GM18951 (cell line): Measurements from ENCODE around the gene PDE6G.
"Not testable (repeated sequence)": the region's sequence is repeated elsewhere in the genome, so short reads cannot be mapped to it uniquely, and the experiment has no call there.

Source experiments
- POLR2A ChIP-seq: IDR thresholded peaks from 4 replicates; pipeline ENCODE4 v1.6.1; 2011; ENCODE audit warnings: mild to moderate bottlenecking; ENCODE audit not compliant: insufficient read length, insufficient read depth; ENCODE audit errors: extremely low read depth
- in situ Hi-C: fragments of 300-500 bp; cut with MboI; formaldehyde crosslinking; loops from one replicate; pipeline ENCODE4 v1.12.0; 2022; ENCODE audit warnings: low sequenced_read_pairs, mixed read lengths, inconsistent platforms; ENCODE audit not compliant: unreplicated experiment

PDE6G gene

DNA sequence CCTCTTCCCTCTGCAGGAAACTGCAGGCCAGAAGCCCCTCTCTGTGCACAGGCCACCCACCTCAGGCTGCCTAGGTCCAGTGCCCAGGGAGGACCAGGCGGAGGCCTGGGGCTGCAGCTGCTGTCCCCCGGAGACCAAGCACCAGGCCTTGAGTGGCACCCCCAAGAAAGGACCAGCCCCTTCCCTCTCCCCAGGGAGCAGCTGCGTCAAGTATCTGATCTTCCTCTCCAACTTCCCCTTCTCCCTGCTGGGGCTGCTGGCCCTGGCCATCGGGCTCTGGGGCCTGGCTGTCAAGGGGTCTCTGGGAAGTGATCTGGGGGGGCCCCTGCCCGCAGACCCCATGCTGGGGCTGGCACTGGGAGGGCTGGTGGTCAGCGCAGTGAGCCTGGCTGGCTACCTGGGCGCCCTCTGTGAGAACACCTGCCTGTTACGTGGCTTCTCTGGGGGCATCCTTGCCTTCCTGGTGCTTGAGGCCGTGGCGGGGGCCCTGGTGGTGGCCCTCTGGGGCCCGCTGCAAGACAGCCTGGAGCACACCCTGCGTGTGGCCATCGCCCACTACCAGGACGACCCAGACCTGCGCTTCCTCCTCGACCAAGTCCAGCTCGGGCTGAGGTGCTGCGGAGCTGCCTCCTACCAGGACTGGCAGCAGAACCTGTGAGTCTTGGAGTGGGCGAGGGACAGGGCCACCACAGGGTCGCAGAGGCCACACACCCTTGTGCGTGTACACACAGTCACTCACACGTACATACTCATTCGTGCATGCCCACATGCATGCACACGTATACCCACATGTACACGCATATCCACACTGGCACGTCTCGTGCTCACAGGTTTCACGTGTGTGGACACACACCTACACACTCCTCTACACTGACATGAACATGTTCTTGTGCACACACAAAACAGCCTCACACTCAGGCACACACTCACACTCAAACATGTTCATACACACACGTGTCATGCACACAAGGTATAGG lies 11.1 kb downstream of the PDE6G start:
- in situ Hi-C loops, result no loop called here
- TF ChIP-seq POLR2A, result no peak

- TF ChIP-seq POLR2A, result no peak
- in situ Hi-C loops, result no loop called here
Measured at GRCh38 chr17:81644496-81644895, 11.8 kb downstream of the PDE6G start.

DNA sequence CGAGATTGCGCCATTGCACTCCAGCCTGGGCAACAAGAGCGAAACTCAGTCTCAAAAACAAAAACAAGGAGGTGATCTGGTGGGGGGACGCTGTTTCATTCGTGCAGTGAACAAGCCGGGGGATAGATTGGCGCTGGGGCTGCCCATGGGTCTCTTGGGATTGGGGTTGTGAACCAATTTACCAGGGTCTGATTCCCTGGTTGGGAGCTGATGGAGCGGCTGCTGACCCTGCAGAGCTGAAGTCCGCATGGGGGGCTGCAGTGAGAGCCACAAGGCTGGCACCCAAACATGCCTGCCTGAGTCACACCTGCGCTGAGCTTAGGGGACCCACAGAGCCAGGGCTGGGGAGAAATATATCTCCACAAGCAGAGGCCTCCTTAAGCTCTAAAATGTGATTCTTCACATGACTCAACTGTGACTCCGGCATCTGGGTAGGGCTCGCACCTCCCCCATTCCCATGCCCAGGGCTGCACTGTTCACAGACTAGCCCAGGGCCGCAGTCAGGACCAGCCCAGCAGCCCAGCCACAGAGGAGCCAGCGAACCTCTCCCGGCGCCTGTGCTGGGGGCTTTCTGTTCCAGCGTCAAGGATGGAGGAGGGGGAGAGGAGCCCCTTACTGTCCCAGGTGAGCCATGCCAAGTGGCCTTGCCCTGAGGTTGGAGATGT lies 14.4 kb downstream of the PDE6G start:
- in situ Hi-C loops, result no loop called here
- TF ChIP-seq POLR2A, result no peak

- no peak for TF ChIP-seq POLR2A
- in situ Hi-C loops, result no loop called here
Measured at GRCh38 chr17:81640011-81640410, 16.3 kb downstream of the PDE6G start.

DNA sequence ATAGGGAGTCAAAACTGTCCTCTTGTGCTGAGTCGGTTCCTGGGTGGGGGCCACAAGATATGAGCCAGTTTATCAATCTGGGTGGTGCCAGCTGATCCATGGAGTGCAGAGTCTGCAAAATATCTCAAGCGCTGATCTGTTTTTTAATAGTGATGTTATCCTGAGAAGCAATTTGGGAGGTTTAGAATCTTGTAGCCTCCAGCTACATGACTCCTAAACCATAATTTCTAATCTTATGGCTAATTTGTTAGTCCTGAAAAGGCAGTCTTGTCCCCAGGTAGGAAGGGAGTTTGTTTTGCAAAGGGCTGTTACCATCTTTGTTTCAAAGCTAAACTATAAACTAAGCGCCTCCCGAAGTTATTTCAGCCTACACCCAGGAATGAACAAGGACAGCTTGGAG lies 17.7 kb downstream of the PDE6G start:
- in situ Hi-C loops, result no loop called here
- no peak for TF ChIP-seq POLR2A

DNA sequence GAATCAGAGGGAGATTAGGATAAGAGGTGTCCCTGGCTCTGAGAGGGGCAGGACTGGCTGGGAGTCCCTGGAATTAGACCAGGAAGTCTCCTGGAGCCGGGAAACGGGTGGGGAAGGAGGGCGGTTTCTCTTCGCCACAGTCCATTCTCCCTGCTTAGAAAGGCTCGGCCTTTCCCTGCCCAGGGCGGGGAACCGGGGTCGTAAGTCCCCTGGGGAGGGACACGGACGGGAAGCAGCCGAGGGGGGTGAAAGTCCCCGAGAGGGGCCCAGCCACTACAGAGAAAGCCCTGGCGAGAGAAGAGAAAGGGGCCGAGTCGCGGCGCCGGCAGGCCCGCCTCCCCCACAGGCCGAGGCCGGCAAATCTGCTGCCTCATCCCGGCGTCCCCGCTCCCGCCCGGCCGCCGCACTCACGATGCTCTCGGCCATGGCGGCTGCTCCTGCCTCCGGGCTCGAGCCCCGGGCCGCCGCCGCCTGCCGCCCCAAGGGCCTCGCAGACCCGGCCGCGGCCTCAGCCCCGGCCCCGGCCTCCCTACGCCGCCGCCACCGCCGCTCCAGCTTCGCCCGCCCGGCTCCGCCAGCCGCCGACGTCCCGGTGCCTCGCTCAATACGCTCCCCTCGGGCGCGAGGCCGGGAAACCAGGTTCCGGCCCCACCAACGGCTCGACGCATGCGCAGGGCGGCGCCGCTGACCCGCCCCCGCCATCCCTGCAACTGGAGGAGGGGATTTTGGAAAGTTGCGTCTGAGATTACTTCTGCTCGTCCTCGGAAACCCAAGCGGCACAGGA lies 19.6 kb downstream of the PDE6G start, which contains the start of the genes NPLOC4 and TSPAN10:
NPLOC4 (minus strand) TSS at position 608 of the 784 bp plus-strand sequence; CDS start at position 426, 182 bp downstream.
TSPAN10 (plus strand) TSS at position 692 of the 784 bp plus-strand sequence. CDS start 5,217 bp downstream, outside the sequence.
- in situ Hi-C loops, result no loop called here
- TF ChIP-seq POLR2A, result peak; percentile 89

DNA sequence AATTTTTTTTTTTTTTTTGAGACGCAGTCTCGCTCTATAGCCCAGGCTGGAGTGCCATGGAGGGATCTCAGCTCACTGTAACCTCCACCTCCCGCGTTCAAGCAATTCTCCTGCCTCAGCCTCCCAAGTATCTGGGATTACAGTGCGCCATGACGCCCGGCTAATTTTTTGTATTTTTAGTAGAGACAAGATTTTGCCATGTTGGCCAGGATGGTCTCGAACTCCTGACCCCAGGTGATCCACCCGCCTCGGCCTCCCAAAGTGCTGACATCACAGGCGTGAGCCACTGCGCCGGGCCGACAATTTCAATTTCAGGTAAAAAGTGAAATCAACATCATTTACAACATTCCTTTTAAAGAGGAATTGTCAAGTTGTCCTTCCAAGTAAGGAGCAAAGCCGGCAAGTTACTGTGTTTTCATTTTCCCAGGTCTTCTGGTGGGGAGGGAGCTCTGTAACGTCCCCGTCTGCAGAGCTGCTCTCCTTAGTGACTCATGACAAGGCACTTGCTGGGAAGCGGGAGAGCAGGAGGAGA lies 20.3 kb downstream of the PDE6G start:
- TF ChIP-seq POLR2A, result no peak
- in situ Hi-C loops, result no loop called here

GRCh38 chr17:81635431-81635830 lies 20.9 kb downstream of the PDE6G start:
- in situ Hi-C loops, result no loop called here
- no peak for TF ChIP-seq POLR2A

- in situ Hi-C loops, result no loop called here
Measured at GRCh38 chr17:81631482-81631881, 24.9 kb downstream of the PDE6G start.

GRCh38 chr17:81630274-81630673 lies 26.1 kb downstream of the PDE6G start:
- in situ Hi-C loops, result no loop called here
- no peak for TF ChIP-seq POLR2A

More at GRCh38 chr17:81631482-81631881, 24.9 kb downstream of the PDE6G start:
- TF ChIP-seq POLR2A, result no peak

DNA sequence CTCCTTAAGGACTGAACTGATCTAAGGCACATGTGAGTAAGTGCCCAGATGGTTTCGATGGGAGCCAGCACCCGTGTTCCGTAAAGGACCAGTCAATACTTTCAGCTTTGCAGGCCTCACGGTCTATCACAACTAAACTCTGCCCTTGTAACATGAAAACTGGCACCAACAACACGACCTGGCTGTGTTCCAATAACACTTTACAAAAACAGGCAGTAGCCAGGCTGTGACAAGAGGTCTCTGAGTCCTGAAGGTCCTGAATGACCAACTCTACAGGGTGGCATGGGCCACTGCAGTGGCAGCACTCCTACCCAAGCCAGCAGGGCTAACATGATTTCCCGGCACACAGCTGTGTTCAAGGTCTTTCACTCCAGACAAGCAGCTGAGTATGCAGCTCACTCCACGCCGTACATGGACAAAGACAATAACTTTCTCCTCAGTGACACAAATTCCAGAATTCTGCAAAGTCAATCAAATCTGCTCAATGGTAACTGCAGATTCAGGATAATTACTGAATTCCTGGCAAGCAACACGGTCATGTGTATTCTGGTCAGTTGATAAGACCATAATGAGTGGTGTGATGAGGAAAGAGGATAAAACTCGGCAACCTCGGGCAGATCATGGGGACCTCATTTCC lies 34.7 kb downstream of the PDE6G start:
- TF ChIP-seq POLR2A, result no peak
- in situ Hi-C loops, result no loop called here

- in situ Hi-C loops, result not testable (repeated sequence)
Measured at GRCh38 chr17:81618307-81618706, 38.0 kb downstream of the PDE6G start.
